ENCODE data around the gene NECAB3.
"Not testable (repeated sequence)": the region's sequence is repeated elsewhere in the genome, so short reads cannot be mapped to it uniquely, and the experiment has no call there.

NECAB3 gene

DNA sequence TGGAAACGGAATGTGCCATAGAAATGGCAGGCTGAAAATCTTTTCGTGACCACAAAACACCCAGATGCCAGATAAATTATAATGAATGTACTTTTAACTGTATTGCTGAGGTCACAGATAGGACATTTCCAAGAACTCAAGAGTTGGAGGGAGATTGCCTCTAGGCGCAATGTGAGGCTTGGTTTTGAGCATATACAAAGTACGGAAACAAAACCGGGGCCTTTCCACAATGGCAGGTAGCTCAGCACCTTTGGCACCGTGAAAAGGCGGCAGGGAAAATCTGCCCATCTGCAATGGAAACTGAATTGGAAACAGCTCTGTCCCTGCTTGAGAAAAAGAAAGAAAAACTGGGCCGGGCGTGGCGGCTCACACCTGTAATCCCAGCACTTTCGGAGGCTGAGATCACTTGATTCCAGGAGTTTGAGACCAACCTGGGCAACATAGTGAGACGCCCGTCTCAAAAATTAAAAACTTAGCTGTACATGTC, 22.6 kb downstream of the NECAB3 start:
- TF ChIP-seq, protein P1, sequence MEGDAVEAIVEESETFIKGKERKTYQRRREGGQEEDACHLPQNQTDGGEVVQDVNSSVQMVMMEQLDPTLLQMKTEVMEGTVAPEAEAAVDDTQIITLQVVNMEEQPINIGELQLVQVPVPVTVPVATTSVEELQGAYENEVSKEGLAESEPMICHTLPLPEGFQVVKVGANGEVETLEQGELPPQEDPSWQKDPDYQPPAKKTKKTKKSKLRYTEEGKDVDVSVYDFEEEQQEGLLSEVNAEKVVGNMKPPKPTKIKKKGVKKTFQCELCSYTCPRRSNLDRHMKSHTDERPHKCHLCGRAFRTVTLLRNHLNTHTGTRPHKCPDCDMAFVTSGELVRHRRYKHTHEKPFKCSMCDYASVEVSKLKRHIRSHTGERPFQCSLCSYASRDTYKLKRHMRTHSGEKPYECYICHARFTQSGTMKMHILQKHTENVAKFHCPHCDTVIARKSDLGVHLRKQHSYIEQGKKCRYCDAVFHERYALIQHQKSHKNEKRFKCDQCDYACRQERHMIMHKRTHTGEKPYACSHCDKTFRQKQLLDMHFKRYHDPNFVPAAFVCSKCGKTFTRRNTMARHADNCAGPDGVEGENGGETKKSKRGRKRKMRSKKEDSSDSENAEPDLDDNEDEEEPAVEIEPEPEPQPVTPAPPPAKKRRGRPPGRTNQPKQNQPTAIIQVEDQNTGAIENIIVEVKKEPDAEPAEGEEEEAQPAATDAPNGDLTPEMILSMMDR (IDR thresholded peaks at IDR 0.05; ENCODE audit: insufficient read depth, missing control alignments) = no peak
- FAIRE-seq = no peak
- DNase-seq (ENCODE audit: insufficient read length, low spot score) = no peak

DNA sequence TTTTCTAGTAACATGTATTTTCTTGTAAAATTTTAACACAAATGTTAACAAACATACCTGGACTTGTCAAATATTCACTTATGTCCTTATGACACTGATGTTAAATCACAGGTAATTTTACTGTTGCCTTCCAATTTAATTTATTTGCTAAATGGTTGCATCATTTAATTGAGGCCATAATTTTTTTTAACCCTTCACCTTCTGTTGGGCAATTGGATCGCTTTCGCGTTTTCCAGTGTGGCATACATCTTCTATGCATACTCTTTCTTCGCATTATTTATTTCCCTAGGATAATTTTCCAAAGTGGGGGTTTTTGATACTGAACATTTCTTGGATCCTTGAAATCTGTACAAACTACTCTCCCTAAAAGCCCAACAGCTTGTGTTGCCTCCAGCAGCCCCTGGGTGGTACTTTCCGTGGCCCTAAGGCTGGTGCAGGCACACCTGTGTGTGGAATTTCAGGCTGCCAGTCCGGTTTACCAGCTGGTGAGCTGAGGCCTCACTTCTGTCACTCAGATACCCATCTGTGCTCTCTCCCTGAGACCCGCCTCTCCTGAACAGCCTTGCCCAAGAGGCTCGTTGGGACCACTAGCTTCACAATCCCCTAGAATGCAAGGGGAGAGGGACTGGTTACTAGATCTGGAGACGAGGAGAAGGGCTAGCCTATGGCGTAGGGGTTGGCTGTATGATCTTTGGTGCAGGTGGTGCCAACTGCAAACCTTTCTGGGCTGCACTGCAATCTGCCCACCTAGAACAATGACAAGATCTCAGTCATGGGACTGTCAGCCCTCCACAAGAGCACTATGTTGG, 23.3 kb downstream of the NECAB3 start:
- FAIRE-seq (no peak), DNase-seq (ENCODE audit: insufficient read length, low spot score) (peak; percentile 18)
- TF ChIP-seq, protein P1 (IDR thresholded peaks at IDR 0.05; ENCODE audit: insufficient read depth, missing control alignments) = no peak

DNA sequence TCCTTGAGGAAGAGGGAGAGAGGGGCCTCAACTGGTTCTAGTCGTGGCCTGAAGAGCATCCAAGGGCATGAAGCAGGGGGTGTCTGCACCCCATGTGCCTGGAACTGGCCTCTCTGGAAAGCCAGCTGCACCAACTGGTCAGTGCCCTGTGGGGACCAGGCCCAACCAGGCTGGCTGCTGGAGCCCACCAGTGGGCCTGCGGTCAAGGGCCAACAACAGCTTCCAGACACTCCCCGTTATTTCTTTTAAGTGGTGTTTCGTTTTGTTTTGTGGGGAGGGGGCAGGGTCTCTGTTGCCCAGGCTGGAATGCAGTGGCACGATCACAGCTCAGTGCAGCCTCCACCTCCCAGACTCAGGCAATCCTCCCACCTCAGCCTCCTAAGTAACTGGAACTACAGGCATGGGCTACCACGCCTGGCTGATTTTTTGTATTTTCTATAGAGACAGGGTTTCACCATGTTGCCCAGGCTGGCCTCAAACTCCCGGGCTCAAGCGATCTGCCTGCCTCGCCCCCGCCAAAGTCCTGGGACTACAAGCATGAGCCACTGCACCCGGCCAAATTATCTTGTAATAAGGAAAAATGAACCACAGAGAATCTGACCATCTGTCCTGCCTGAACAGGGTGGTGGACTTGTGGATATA, 24.0 kb downstream of the NECAB3 start:
- TF ChIP-seq, protein P1 (IDR thresholded peaks at IDR 0.05; ENCODE audit: insufficient read depth, missing control alignments) = no peak
- FAIRE-seq = no peak
- DNase-seq (ENCODE audit: insufficient read length, low spot score) = peak; percentile 5

DNA sequence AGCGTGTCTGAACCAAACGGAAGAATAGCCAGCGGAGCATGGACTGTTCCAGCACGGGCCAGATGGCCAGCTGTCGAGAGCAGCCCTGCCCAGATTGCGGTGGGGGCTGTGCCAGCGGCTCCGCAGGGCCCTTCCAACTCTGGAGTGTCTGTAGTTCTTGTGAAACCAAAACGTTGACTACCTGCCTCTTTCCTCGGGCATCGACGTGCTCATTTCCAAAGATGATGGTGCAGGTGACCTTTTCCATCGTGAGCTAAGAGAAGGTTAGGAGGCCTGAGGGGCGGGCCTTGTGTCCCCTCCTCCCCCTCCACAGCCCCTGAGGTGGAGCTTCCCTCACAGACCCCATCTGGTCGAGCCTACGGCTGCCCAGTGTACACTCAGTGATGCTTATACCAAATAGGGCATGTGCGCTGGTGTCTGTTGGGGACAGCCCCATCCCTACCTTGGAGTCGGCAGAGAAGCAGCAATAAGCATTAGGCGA, 25.0 kb downstream of the NECAB3 start:
- no peak for FAIRE-seq
- no peak for DNase-seq (ENCODE audit: insufficient read length, low spot score)
- TF ChIP-seq, protein P1 (IDR thresholded peaks at IDR 0.05; ENCODE audit: insufficient read depth, missing control alignments) = no peak

DNA sequence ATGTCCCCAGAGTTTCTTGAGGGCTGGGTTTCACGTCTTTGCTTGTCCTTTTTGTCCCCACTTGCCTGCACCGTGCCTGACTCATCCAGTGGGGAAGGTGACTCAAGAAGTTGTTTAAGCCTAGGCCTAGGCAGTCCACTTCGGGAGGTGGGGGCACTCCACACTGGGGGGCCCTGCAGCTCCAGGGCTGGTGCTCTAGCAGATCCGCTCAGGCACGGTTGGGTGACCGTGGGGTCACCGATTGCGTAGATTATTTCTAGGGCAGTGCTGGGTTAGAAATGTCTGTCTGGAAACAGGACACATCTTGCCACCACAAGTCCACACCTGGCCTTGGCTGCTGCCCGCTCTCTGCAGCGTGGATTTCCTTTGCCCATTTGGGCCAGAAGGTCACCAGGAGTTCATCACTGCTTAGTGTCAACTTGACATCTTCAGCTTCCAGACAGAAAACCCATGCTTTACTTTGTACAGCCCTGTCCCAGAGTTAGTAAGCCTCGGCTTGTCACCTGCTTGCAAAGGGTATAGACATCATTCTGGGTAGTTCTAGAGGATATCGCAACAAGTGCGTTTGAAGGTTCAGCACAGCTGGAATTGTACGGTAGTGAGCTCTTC, 25.7 kb downstream of the NECAB3 start:
- FAIRE-seq = no peak
- no peak for DNase-seq (ENCODE audit: insufficient read length, low spot score)
- TF ChIP-seq, protein P1 (IDR thresholded peaks at IDR 0.05; ENCODE audit: insufficient read depth, missing control alignments) = no peak

DNA sequence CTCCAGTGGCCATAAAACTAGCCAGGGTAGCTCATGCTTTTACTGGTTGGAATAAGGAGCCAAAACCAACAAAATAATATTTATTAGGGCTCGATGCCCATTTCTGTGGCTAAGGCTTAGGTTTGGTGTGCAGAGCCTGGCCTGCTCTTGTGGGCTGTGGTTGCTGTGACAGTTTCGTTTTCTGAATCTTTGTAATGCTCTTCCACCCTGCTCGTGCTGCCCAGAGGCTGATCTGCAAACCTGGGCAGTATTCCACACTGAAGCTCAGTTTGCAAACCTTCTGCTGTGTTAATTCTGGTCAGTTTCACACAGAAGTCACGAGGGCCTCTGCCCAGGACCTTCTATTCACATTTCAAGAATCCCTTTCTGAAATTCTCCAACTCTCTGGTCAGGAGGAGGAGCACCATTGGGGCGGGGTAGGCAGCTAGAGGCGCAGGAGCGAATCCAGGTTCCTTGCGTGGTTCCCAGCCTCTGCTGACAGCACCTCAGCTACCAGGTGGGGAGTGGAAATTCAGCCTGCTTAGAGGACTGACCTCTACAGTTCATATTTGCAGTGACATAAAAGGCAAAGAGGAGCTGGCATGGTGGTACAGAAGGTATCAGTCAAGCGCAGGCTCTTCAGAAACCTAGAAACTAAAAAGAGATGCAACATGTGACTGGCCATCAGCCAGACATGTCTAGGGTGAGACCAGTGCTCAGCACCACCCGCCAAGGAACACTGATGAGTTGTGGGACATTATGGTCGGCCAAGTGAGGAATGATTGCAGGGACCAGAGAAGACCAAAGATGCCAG, 26.4 kb downstream of the NECAB3 start:
- DNase-seq (ENCODE audit: insufficient read length, low spot score) (peak; percentile 20), FAIRE-seq (no peak)
- TF ChIP-seq, protein P1 (IDR thresholded peaks at IDR 0.05; ENCODE audit: insufficient read depth, missing control alignments) = no peak

DNA sequence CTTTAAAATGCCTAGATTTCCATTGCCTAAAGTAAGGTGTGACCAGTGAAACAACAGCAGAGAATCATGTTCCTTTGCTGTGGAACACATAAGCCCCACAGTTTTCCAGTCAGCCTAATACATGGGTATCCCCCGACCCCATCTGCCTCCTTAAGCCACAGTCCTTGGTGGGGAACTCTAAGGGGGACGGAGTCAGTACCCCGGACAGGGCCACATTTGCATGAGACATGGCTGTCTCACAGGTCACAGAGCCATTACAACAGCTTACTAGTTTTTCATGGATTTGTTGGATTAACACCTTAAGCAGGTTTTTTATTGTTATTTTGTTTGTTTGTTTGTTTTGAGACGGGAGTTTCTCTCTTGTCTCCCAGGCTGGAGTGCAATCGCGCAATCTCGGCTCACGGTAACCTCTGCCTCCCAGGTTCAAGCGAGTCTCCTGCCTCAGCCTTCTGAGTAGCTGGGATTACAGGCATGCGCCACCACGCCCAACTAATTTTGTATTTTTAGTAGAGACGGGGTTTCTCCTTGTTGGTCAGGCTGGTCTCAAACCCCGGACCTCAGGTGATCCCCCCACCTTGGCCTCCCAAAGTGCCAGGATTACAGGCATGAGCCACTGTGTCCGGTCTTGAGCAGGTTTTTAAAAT, 27.1 kb downstream of the NECAB3 start:
- DNase-seq (ENCODE audit: insufficient read length, low spot score) = peak; percentile 18
- FAIRE-seq = not testable (repeated sequence)

All from D721Med (cell line).